ENCODE data around the gene NOA1.

DNA sequence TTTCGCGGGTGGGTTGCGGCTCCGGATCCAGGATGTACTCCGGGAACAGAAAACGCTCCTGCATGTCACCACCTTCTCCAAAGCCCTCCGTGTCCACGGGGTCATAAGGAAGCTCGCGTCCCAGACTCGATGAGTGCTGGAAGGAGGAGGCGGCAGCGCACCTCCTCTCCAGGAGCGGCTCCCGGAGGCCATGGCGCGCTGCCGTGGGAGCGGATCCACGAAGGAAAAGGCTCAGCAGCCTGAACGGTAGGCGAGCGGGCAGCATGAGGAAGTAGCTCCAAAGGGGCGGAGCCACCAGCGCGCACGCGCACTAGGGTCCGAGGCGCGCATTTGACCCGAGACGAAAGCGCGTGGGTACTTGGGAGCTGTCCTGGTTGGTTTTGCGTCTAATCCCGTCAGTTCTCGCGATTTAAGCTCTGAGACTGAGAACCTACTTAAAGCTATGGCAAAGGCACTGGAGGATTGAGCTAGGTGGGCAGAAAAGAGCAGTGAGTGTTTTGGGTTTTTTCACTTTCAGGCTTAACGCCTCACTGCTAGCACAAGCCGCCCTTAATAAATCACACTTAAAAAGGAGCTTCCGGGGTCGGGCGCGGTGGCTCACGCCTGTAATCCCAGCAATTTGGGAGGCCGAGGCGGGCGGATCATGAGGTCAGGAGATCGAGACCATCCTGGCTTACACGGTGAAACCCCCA is at the start of gene NOA1:
- TF ChIP-seq TAF1 (IDR thresholded peaks at IDR 0.05; ENCODE audit: borderline replicate concordance, insufficient read depth, low read length) (peak; percentile 79), REST (IDR thresholded peaks at IDR 0.05; ENCODE audit: insufficient read depth in 1 of 2, low read depth in 2 of 2, low read length in 2 of 2) (no peak)

All from PFSK-1 (cell line).